GM19043 (cell line): Measurements from ENCODE around the gene RASGRP3.

ENCODE experiments used
- ATAC-seq: cut with Tn5 transposase; IDR thresholded peaks from one replicate; pipeline ENCODE4 v1.9.1; 2021; ENCODE audit warnings: low read depth; ENCODE audit not compliant: unreplicated experiment

RASGRP3 gene

DNA sequence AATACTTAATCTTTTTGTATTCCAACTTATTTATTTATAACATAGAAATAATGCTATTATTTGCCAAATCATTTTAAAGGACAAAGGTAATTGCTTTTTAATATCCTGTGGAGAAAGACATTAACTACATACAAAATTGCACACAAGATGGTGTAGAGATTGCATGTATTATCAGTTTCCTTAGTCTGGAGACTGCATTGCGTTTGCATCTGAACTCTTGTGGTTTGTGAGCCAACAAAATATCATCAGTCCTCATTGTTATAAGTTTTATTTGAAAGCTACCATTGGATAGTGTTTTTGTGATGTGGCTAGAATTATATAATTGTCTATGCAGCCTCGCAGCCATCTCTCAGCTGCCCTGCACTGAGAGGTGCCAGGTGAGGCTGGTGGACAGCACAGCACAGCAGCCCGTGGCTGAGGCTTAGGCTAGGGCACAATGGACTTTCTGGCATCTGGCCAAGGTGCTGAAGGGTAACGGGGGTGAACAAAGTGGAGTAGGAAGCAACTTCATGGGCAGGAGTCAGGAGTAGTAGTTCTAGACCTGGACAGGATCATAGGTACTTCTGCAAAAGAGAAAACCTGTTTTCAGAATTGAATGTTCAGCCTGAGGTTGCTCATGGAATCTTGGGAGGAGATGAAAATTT lies 15.1 kb downstream of the RASGRP3 start:
- ATAC-seq = no peak

DNA sequence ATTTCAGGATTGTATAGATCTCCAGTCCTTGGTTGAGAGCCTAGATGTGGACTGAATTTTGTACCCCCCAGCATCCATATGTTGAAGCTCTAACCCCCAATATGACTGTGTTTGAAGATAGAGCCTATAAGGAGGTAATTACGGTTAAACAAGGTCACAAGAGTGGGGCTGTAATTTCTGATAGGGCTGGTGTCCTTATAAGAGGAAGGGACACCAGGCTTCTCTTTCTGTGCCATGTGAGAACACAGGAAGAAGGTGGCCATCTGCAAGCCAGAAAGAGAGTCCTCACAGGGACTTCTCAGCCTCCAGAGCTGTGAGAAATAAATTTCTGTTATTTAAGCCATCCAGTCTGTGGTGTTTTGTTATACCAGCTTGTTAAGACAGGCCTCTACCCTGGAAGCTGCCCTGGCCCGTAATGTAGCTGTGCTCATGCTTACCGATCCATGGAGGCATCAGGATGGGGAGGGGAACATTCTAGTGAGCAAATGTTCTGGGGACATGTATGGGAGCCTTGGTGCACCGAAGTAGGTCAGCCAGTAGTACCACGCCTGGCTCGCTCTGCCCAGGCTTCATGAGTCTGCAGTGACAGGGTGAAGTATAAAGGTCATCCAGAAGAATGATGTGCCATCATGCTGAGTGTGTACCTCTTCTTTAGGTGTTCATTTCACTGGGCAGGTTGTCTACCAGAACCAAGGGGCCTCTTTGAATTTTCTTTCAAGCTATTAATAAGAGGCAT lies 16.1 kb downstream of the RASGRP3 start:
- no peak for ATAC-seq

DNA sequence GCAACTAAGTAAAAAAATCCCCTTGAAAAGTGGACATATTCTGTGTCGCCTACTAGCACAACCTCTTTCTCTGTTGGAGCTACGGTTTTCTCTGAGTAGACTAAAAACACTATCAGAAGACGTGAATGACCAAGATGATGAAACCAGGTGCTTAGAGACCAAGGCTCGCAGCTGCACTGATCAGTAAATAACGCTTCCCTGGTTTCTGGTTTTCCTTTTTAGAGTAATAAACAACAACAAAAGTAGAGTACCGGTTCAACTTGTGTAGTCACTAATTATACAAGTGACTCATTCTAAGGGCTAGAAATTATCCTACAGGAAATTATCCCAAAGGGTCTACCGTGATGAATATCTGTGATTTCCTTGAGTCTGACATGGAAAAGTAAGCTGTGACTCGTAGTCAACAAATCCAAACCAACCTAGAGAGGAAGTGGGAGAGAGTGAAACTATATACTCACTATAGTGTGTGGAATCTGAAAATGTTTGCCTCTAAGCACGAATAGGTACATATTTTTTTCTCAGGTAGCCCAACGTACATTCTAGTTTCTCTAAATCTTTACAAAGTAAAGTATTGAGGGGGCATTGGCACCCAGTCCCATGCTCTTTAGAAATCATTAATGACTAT lies 17.8 kb downstream of the RASGRP3 start:
- ATAC-seq = peak; percentile 52

DNA sequence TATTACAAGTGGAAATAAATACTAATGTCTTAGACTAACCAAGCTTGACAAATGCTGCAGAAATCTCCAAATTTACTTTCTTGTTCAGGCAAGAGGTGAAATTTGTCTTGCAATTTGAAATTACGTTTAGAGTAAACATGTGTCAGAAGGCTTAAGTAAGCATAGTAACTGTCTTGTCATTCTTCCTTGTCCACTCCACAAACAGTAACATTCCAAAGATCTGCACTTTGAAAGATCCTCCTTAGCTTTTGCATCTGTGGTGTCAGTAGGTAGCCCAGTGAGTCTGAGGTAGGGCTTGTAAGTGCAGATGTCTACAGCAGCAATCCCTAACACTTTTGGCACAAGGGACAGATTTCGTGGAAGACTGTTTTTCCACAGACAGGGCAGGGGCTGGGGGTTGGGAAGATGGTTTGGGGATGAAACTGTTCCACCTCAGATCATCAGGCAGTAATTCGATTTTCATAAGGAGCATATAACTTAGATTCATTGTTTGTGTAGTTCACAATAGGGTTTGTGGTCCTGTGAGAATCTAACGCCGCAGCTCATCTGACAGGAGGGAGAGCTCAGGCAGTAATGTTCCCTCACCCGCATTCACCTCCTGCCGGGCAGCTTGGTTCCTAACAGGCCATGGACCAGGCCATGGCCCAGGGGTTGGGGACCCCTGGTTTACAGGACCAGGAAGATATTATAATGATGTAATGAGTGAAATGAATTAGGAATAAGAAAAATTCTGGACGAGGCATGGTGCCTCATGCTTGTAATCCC lies 18.6 kb downstream of the RASGRP3 start:
- ATAC-seq = no peak

DNA sequence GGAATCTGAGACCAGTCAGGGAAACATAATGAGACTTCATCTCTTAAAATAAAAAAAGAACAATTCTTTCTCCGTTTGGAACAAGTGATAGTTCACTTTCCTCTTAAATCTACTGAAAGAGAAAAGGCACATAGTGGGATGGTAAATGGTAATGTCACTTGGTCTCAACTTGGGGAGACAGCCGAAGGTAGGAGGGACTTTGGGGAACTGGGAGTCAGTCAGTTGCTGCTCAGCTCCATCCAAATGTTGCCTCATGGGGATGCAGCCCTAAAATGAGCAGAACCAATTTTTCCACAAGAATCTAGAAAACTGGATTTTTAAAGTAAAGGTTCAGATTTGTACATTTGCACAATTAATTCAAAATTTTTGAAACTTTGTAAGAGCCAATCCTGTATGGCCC lies 19.2 kb downstream of the RASGRP3 start:
- ATAC-seq = no peak

DNA sequence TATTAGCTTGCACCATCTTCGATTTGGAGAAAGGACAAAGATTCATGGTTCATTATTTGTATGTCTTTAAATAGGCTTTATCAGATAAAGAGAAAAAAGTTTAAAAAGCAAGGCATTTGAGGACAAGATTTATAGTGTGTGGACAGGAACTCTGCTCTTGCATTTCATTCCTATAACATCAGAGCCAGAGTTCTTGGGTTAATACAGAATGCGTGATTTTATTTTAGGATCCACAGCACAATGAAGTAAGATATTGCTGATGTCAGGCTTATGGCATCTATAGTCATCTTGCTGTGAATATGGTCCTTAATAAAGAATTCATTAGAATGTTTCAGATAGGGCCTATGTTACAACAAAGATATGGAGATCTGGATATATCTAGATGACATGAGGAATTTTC lies 19.7 kb downstream of the RASGRP3 start:
- ATAC-seq = no peak

DNA sequence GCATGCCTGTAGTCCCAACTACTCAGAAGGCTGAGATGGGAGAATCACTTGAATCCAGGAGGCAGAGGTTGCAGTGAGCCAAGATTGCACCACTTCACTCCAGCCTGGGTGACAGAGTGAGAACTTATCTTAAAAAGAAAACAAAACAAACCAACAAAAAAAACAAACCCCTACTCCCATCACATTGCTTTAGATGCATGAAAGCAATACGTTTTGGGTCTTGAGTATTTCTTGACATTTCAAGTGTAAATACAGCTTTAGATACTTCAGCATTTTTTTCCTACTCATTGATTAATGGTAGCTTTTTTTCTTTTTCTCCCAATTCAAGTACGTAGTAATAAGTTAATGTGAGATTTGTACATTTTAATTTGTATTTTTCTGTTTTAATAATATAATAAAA lies 20.3 kb downstream of the RASGRP3 start:
- ATAC-seq = no peak

DNA sequence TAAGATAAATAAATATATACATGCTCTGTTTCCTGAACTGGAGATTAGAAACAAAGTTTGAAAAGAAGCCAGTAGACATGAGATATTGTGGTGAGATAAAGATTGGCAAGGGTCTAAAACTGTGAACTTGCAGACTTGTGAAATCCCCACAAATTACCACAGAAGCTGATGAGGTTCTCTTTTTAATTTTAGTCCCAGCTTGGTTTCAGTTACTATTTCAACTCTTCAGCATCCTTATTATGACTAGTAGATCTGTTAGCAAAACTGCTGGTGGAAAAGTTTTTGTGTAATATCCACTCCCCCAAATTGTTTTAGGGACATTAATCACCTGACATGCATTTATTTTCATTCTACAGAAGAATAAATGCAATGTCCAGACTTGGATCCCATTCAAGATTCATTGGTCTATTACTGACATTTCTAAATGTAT lies 20.8 kb downstream of the RASGRP3 start:
- ATAC-seq = peak; percentile 48

DNA sequence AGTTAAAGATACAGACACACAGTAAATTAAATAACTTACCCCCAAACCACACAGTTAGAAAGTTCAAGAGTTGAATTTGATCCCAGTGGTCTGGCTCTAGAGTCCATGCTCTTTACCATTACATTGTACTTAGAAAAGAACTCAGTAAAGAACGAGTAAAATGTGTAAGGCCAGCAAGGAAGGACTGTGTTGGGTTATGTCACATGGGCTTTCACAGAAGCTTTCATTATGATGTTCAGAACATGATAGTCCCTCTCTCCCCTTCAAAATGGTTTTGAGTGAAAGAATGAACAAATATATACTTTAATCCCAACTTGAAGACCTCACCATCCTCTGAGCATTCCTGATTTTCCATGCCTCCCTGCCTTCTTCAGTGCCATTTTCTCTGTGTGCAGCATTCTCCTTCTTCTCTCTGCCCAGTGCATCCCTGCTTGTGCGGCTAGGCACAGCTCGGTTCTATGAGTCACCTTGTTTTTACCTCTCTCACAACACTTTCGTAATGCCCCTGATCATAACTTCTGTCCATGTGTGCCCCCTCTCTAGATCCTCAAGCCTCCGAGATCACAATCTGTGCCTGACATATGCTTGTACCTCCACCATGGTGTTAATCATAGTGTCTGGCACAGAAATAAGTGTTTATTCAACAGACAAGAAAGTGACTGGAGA lies 22.0 kb downstream of the RASGRP3 start:
- ATAC-seq = no peak

DNA sequence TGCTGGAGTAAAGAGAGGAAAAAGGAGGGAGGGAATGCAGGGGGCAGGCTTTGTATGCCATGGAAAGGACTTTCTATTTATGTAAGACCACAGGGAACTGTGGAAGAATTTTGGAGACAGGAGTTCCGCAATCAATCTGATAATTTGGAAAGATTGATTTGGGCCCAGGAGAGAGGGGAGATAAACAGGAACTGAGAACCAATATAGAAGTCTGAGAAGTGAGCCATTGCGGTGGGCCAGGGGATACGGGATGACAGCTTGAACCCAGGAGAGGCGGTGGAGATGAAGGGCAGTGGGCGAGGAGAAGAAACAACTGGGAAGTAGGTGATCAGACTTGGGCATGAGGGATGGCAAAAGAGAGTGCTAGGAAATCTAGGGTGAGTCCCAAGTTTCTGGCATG lies 23.7 kb downstream of the RASGRP3 start:
- no peak for ATAC-seq

DNA sequence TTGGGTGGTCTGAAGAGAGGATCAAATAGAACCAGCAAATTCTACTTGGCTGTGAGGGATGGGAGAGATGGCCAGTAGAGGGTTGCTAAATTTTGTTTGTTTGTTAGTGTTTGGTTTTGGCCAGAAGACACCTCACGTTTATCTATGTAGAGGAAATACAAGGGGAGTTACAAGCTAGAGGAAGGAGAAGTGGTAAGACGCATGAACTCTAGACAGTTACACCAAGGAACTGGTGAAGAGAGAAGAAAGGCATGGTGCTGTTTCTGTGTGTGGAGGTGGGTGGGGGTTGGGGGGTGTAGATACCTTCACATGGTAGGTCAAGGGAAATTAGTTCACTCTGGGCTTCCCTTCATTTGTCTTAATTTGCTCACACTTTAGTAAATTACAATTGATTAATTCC lies 25.6 kb downstream of the RASGRP3 start:
- no peak for ATAC-seq

DNA sequence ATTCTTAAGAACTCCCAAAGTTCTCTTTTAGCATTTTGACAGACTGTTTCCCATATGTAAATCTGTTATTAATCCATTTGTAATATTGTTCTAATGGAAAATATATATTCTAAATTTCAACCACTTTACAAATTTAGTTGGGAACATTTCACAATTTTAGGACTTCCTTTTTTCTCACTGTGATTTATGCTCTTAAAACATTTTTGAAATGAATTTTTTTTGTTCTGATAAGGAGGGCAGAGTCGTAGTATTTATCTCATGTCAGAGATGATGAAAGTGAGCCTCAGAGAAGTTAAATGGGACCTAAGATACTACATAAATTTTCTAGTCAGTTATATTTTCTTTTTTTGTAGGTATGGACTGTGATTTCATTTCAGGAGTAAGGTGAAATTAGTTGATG lies 26.6 kb downstream of the RASGRP3 start:
- ATAC-seq = no peak

DNA sequence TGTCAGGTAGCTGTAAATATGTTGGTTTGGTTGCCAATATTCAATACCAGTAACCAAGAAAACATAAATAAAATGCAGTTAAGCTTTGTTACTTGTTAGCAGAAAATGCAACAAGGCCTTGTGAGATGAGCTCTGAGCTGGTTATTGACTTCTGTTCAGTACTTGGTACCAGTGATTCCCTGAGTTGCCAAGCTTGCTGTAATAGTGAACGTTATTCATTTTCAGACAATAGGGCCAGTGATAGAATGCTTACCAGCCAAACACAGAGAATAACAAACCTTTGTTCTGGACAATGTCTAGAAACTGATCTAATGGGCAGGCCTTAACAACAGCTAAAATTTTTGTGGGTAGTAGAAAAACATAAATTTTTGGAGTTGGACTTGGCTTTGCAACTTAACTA lies 29.5 kb downstream of the RASGRP3 start:
- ATAC-seq = no peak

DNA sequence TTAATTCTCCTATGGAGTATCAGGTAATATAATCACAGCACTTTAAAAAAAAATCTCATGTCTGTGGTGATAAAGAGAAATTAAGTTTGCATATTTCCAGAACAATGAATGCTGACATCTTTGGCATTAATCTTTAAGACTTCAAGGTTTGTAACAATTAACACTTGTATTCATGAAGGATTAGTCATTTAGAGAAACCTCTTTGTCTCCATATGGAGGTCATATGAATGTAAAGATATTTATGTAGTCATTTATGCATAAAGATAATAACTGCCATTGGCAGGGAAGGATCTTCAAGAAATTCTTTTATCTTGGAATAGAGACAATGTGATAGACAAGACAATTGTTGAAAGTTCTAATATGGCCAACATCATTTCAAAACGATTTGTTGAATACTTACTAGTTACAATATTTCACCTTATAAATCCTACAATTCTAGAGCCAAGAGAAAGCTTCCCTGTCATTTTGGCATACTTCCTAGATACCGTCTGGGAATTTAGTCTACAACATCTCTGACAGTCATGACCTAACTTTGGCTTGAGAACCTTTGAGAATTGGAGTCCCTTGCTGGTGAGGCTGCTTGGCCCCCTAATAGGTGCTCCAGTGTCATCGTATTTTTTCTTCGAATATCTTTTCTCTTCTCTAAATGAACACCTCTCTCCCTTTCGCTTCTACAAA lies 33.6 kb downstream of the RASGRP3 start:
- no peak for ATAC-seq

DNA sequence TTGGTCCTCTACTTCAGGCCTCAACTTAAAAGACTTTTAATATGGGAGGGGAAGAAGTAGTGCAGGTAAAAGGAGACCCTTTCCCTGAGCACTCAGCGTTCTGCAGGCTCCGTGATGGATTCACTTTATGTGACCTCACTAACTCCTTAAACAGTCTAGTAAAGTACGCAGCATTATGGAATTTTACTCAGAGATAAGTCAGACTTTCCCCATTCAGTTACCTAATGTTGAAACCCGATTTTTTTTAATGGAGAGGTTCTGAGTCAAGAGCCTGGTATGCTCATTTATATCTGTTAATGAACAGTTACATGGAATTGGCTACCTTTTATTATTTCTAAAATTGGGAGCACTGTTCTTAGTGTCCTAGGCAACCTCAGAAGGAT lies 34.1 kb downstream of the RASGRP3 start:
- ATAC-seq = no peak

DNA sequence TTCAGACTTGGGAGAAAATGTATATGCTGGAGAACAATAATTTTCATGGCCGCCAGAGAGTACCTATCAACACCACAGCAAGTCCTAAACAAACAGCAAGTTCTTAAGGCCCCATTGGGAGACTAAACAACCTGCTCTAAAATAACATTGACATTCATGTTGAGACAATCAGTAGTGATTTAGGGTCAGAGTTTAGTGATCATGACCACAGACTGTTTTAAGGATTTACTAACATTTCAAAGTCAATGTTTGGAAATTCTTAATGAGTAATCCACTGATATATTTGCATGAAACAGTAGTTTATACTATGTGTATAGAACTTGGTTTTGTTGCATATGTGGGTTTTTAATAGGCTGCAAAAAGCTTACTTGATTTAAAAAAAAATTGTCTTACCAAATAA lies 34.7 kb downstream of the RASGRP3 start:
- no peak for ATAC-seq

DNA sequence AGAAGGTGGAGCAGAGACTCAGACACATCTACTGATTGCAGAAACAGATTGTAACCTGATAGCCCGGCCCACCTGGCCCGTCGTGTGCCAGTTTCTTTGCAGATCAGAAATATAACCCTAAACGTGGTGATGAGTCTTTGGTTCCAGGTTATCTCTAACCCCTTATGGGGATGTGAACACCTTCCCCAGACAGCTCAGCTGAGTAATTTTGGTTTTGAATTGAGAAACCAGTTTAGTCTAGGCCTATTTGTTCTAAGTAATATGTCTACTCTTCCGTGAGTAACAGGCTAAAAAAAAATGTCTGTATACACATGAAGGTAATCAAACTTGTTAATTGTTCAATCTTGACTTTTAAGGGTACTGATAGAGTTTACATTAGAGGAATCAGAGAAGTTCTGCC lies 35.7 kb downstream of the RASGRP3 start:
- no peak for ATAC-seq

DNA sequence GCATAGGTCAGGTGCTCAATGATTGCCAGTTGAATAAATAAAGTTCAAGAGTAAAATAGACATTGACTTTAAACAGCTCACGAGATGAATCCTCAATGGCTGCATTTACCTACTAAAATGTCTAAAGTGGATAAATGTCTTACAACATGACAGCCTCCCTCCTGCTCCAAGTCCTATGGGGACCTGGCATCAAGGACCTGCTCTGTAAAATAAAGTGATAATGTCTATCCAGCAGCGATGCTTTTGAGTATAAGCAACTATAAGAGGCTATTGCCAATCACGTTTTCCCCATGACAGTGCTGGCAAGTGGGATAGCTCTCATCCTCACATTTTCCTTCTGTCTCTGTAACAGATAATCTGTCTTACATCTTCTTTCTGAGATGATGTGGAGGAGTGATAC lies 37.0 kb downstream of the RASGRP3 start:
- no peak for ATAC-seq

DNA sequence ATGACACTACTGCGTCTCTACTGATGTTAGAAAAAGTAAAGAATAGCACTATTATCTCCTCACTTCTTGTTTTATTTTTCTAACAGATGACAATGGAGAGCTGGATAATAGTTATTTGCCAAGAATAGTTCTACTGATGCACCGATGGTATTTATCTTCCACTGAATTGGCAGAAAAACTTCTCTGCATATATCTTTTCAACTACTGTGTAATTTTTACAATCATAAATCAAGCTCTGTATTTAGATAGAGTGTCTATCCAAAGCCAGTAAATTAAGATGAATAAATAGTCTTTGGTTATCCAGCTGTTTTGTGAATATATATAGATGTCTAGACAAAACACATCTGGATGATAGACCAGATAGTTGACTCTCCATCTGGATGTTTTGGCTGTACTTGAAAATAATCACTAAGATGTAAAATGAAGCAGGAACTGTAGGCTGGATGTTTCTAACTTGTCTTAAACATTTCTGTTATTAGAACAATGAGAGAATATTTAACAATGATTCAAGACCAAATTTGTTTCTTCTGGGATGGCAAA lies 40.1 kb downstream of the RASGRP3 start:
- ATAC-seq = no peak

DNA sequence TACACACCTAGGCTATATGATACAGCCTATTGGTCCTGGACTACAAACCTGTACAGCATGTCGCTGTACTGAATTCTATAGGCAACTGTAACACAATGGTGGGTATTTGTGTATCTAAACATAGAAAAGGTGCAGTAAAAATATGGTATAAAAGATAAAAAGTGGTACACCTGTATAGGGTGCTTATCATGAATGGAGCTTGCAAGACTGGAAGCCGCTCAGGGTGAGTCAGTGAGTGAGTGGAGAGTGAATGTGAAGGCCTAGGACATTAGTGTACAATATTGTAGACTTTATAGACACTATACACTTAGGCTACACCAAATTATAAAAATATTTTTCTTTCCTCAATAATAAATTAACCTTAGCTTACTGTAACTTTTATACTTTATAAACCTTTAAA lies 41.8 kb downstream of the RASGRP3 start:
- ATAC-seq = no peak
